ENCODE results near the gene LRRN4. TPM values are rescaled to one million over a fixed set of nuclear protein-coding genes. Genes with fewer than 3 reads are reported as not detected.

Gene LRRN4
- total RNA-seq, 4 donors from 2014 or later, result 22.9 to 154 (median 32.4) TPM; not detected in 1

- DNase-seq (ENCODE audit: low spot score) (no peak), ATAC-seq (ENCODE audit: low FRiP score) (no peak)
- no peak for TF ChIP-seq CTCF (IDR thresholded peaks at IDR 0.05)
These were observed 40.2 kb upstream of the LRRN4 start for GRCh38 chr20:6094063-6094462.

DNA sequence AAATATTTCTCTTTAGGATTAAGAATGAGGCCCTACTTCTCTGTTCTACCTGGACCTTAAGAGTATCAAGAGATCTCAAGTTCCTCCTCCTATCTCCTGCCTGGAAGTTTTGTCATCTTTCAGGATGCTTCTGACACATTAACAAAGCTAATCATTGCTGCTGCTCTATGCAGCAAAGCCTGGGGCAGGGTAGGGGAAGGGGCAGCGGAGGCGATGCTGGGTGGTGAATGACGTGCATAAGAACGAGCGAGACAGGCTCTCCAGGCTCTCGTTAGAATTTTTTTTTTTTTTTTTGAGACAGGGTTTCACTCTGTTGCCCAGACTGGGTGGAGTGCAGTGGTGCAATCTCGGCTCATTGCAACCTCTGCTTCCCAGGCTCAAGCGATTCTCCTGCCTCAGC is 37.8 kb upstream of the LRRN4 start:
- DNase-seq (ENCODE audit: low spot score) (no peak), ATAC-seq (ENCODE audit: low FRiP score) (no peak)
- no peak for TF ChIP-seq CTCF (IDR thresholded peaks at IDR 0.05)

DNA sequence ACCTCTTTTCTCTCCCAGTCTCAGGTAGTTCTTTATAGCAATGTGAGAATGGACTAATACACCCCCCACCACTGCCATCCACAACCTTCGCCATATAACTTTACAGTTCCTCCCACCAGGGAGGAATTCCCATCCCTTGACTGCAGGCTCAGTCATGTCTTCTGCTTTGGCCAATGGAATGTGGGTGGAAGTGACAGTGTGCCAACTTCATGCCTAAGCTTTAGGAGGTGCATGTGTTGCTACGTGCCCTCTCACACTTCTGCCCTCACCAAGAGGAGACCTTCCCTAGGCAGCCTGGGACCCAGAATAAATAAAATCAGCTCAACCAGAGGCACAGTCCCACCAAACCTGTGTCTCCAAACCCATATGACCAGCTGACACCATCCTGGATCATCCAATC is 33.0 kb upstream of the LRRN4 start:
- DNase-seq (ENCODE audit: low spot score), result no peak
- TF ChIP-seq CTCF (IDR thresholded peaks at IDR 0.05), result no peak
- no peak for ATAC-seq (ENCODE audit: low FRiP score)

- ATAC-seq (ENCODE audit: low FRiP score) (no peak), DNase-seq (ENCODE audit: low spot score) (no peak)
- TF ChIP-seq CTCF (IDR thresholded peaks at IDR 0.05), result no peak
These were observed 30.1 kb upstream of the LRRN4 start for GRCh38 chr20:6083926-6084325.

GRCh38 chr20:6081236-6081635 is 27.4 kb upstream of the LRRN4 start:
- peak; percentile 76 for ATAC-seq (ENCODE audit: low FRiP score)
- TF ChIP-seq CTCF (IDR thresholded peaks at IDR 0.05), result no peak
- no peak for DNase-seq (ENCODE audit: low spot score)

GRCh38 chr20:6079016-6079415 is 25.2 kb upstream of the LRRN4 start:
- no peak for DNase-seq (ENCODE audit: low spot score)
- ATAC-seq (ENCODE audit: low FRiP score), result no peak
- TF ChIP-seq CTCF (IDR thresholded peaks at IDR 0.05), result no peak

GRCh38 chr20:6075428-6076219 is 21.8 kb upstream of the LRRN4 start:
- DNase-seq (ENCODE audit: low spot score) (no peak), ATAC-seq (ENCODE audit: low FRiP score) (peak; percentile 25)
- TF ChIP-seq CTCF (IDR thresholded peaks at IDR 0.05), result no peak
